ENCODE measurements around the gene STAG1.

GRCh38 chr3:136703429-136703828 lies 48.7 kb downstream of the STAG1 start:
- TF ChIP-seq CTCF (IDR thresholded peaks at IDR 0.05), result no peak
- TF ChIP-seq ZFX (IDR thresholded peaks at IDR 0.05; ENCODE audit: borderline replicate concordance), result no peak

All from 22Rv1 (cell line).